Astrocyte (in vitro differentiated cells and primary cell): ENCODE results near the gene NPY2R.

ENCODE experiments used
- CTCF ChIP-seq: IDR thresholded peaks from 2 replicates; pipeline ENCODE4 v1.5.1; 2011; ENCODE audit warnings: low read depth, mild to moderate bottlenecking, inconsistent platforms, low read length, moderate library complexity; ENCODE audit not compliant: insufficient read depth
- EZH2 ChIP-seq: IDR thresholded peaks from 2 replicates; pipeline ENCODE4 v1.6.1; 2012; ENCODE audit warnings: mild to moderate bottlenecking, low read length, inconsistent platforms; ENCODE audit not compliant: insufficient read depth

GRCh38 chr4:155252327-155252726, 43.9 kb downstream of the NPY2R start:
- no peak for TF ChIP-seq CTCF
- no peak for TF ChIP-seq EZH2
